CD4-positive, alpha-beta T cell treated with Interferon gamma for 1 hour (primary cell): ENCODE results near the gene RCC1.
"Not testable (repeated sequence)": the region's sequence is repeated elsewhere in the genome, so short reads cannot be mapped to it uniquely, and the experiment has no call there.

Source experiments
- DNase-seq: peaks from one replicate; pipeline ENCODE4 v3.0.0-alpha.2; 2020

Gene RCC1

GRCh38 chr1:28512058-28512611 lies 6.3 kb downstream of the RCC1 start:
- no peak for DNase-seq

- DNase-seq: not testable (repeated sequence)
Observed at GRCh38 chr1:28514445-28514933, 8.6 kb downstream of the RCC1 start.

GRCh38 chr1:28516518-28516956 lies 10.7 kb downstream of the RCC1 start:
- DNase-seq: no peak

GRCh38 chr1:28517649-28517999 lies 11.8 kb downstream of the RCC1 start:
- DNase-seq: no peak

- DNase-seq: peak; percentile 87
Observed at GRCh38 chr1:28518000-28518744, 12.3 kb downstream of the RCC1 start.

- peak; percentile 14 for DNase-seq
Observed at GRCh38 chr1:28518745-28519341, 13.0 kb downstream of the RCC1 start.

- no peak for DNase-seq
Observed at GRCh38 chr1:28519946-28520725, 14.3 kb downstream of the RCC1 start.

- not testable (repeated sequence) for DNase-seq
Observed at GRCh38 chr1:28520796-28521195, 15.0 kb downstream of the RCC1 start.

GRCh38 chr1:28521502-28522164 lies 15.8 kb downstream of the RCC1 start:
- no peak for DNase-seq

- DNase-seq: not testable (repeated sequence)
Observed at GRCh38 chr1:28522537-28522936, 16.7 kb downstream of the RCC1 start.

GRCh38 chr1:28525002-28525642 lies 19.3 kb downstream of the RCC1 start:
- DNase-seq: not testable (repeated sequence)

GRCh38 chr1:28526886-28527285 lies 21.0 kb downstream of the RCC1 start:
- no peak for DNase-seq

GRCh38 chr1:28530456-28530855 lies 24.6 kb downstream of the RCC1 start:
- DNase-seq: no peak

- DNase-seq: no peak
Observed at GRCh38 chr1:28534671-28535070, 28.8 kb downstream of the RCC1 start.

- no peak for DNase-seq
Observed at GRCh38 chr1:28535180-28535579, 29.3 kb downstream of the RCC1 start.

GRCh38 chr1:28537457-28538199 lies 31.8 kb downstream of the RCC1 start:
- no peak for DNase-seq

- no peak for DNase-seq
Observed at GRCh38 chr1:28538286-28538685, 32.4 kb downstream of the RCC1 start.

GRCh38 chr1:28540651-28541050 lies 34.8 kb downstream of the RCC1 start:
- no peak for DNase-seq

- DNase-seq: not testable (repeated sequence)
Observed at GRCh38 chr1:28541414-28542015, 35.7 kb downstream of the RCC1 start.

- DNase-seq: no peak
Observed at GRCh38 chr1:28545246-28545628, 39.4 kb downstream of the RCC1 start.

- no peak for DNase-seq
Observed at GRCh38 chr1:28548318-28548717, 42.5 kb downstream of the RCC1 start.
